ENCODE measurements around the gene MYOM1. TPM values are rescaled to one million over a fixed set of nuclear protein-coding genes. Genes with fewer than 3 reads are reported as not detected.

MYOM1 gene
- total RNA-seq, 1 donor from 2014 or later, result 0.49 TPM

DNA sequence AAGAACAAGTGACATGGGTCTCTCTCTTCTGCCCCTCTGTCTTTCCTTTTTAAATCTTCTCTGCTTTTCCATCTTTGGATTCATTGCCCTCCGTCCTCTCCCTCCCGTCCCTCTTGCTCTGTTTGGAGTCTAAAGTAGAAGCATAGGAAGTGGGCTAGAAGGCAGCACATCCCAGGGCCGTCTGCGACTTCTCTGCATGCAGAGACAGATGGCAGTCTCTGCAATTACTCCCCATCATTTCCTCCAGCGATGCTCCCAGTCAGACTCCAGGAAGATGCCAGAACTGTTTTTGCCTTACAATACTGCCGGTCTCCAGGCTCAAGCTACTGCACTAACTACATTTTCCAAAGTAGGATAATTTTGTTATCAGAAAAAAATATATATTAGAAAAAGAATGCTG is 171.6 kb downstream of the MYOM1 start:
- H3K9me3 Mint-ChIP-seq (ENCODE audit: unreplicated experiment), result no peaks in the 10 kb centered on the region
- H3K36me3 Mint-ChIP-seq (ENCODE audit: low read depth, unreplicated experiment), result peaks cover under 1% of the 10 kb centered on the region
- peaks cover 9% of the 10 kb centered on the region for H3K4me1 Mint-ChIP-seq (ENCODE audit: unreplicated experiment)
- TF ChIP-seq, protein P1, sequence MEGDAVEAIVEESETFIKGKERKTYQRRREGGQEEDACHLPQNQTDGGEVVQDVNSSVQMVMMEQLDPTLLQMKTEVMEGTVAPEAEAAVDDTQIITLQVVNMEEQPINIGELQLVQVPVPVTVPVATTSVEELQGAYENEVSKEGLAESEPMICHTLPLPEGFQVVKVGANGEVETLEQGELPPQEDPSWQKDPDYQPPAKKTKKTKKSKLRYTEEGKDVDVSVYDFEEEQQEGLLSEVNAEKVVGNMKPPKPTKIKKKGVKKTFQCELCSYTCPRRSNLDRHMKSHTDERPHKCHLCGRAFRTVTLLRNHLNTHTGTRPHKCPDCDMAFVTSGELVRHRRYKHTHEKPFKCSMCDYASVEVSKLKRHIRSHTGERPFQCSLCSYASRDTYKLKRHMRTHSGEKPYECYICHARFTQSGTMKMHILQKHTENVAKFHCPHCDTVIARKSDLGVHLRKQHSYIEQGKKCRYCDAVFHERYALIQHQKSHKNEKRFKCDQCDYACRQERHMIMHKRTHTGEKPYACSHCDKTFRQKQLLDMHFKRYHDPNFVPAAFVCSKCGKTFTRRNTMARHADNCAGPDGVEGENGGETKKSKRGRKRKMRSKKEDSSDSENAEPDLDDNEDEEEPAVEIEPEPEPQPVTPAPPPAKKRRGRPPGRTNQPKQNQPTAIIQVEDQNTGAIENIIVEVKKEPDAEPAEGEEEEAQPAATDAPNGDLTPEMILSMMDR (IDR thresholded peaks at IDR 0.05; ENCODE audit: unreplicated experiment), result no peak
- no peak overlapping the region for H3K4me3 Mint-ChIP-seq (ENCODE audit: unreplicated experiment)
- H3K27ac Mint-ChIP-seq (ENCODE audit: unreplicated experiment), result no peak overlapping the region
- DNase-seq (ENCODE audit: low spot score), result no peak
- H3K27me3 Mint-ChIP-seq (ENCODE audit: unreplicated experiment), result peaks cover 8% of the 10 kb centered on the region

DNA sequence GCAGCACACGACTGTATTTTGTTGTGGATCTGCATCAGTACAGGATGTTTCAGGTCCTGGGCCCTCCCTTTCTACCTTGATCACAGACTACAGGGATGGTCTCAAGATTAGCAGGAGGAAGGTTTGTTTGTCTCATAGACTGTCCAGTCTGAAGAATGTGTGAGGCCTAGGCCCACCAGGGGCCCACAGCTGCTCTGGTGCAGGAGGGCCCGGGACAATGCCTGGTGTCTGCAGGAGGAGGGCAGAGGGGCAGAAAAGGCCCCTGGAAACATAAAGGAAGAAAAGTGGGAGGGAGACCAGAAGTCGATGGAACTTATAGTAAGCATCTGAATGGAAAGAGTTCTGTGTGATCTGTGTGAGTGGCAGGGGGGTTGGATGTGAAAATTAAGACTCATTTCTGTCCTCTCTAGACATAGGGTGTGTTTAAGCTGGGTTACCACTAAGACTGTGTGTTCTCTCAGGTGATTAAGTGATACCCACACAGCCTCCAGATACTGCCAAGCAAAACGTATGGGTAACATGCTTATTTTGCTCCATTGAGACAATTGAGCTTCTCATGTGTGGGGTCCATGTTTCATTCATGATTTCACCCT is 173.5 kb downstream of the MYOM1 start:
- H3K27me3 Mint-ChIP-seq (ENCODE audit: unreplicated experiment), result no peaks in the 10 kb centered on the region
- DNase-seq (ENCODE audit: low spot score), result no peak
- H3K4me3 Mint-ChIP-seq (ENCODE audit: unreplicated experiment), result no peak overlapping the region
- H3K9me3 Mint-ChIP-seq (ENCODE audit: unreplicated experiment), result no peaks in the 10 kb centered on the region
- no peaks in the 10 kb centered on the region for H3K36me3 Mint-ChIP-seq (ENCODE audit: low read depth, unreplicated experiment)
- TF ChIP-seq, protein P1 (IDR thresholded peaks at IDR 0.05; ENCODE audit: unreplicated experiment), result no peak
- H3K27ac Mint-ChIP-seq (ENCODE audit: unreplicated experiment), result no peak overlapping the region
- peaks cover 14% of the 10 kb centered on the region for H3K4me1 Mint-ChIP-seq (ENCODE audit: unreplicated experiment)

- peaks cover 15% of the 10 kb centered on the region for H3K4me1 Mint-ChIP-seq (ENCODE audit: unreplicated experiment)
- TF ChIP-seq, protein P1 (IDR thresholded peaks at IDR 0.05; ENCODE audit: unreplicated experiment), result no peak
- DNase-seq (ENCODE audit: low spot score), result no peak
- H3K27ac Mint-ChIP-seq (ENCODE audit: unreplicated experiment), result no peak overlapping the region
- H3K27me3 Mint-ChIP-seq (ENCODE audit: unreplicated experiment), result no peaks in the 10 kb centered on the region
- no peaks in the 10 kb centered on the region for H3K36me3 Mint-ChIP-seq (ENCODE audit: low read depth, unreplicated experiment)
- H3K4me3 Mint-ChIP-seq (ENCODE audit: unreplicated experiment), result no peak overlapping the region
- no peaks in the 10 kb centered on the region for H3K9me3 Mint-ChIP-seq (ENCODE audit: unreplicated experiment)
Measured at GRCh38 chr18:3044931-3045698, 174.7 kb downstream of the MYOM1 start.

DNA sequence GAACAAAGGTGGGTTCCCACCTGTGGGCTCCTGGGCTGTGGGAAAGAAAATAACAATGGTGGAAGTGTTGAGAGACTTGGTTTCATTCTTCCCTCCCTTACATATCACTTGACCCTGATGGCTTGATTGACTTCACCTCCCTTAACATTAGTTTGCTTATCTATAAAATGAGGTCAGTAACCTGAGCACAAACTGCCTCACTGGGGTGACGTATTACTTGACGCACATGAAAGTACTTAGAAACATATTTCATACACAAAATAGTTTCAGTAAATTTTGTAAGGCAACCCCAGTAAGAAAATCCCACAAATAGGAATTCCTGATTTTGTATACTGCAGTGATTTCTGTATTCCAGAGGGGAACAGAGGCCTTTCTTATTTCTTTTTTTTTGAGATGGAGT is 177.4 kb downstream of the MYOM1 start:
- Mint-ChIP-seq H3K27me3 (ENCODE audit: unreplicated experiment) (no peaks in the 10 kb centered on the region), H3K4me3 (ENCODE audit: unreplicated experiment) (no peak overlapping the region), H3K4me1 (ENCODE audit: unreplicated experiment) (peaks cover 17% of the 10 kb centered on the region), H3K9me3 (ENCODE audit: unreplicated experiment) (no peaks in the 10 kb centered on the region), H3K27ac (ENCODE audit: unreplicated experiment) (no peak overlapping the region), H3K36me3 (ENCODE audit: low read depth, unreplicated experiment) (no peaks in the 10 kb centered on the region)
- no peak for DNase-seq (ENCODE audit: low spot score)
- TF ChIP-seq, protein P1 (IDR thresholded peaks at IDR 0.05; ENCODE audit: unreplicated experiment), result no peak

GRCh38 chr18:3041843-3042242 is 177.9 kb downstream of the MYOM1 start:
- Mint-ChIP-seq H3K4me1 (ENCODE audit: unreplicated experiment) (peaks cover 17% of the 10 kb centered on the region), H3K27ac (ENCODE audit: unreplicated experiment) (no peak overlapping the region), H3K9me3 (ENCODE audit: unreplicated experiment) (no peaks in the 10 kb centered on the region), H3K4me3 (ENCODE audit: unreplicated experiment) (no peak overlapping the region), H3K27me3 (ENCODE audit: unreplicated experiment) (no peaks in the 10 kb centered on the region), H3K36me3 (ENCODE audit: low read depth, unreplicated experiment) (no peaks in the 10 kb centered on the region)
- TF ChIP-seq, protein P1 (IDR thresholded peaks at IDR 0.05; ENCODE audit: unreplicated experiment), result no peak
- DNase-seq (ENCODE audit: low spot score), result no peak

Measured in endothelial cell (in vitro differentiated cells).